PC-9 (cell line): ENCODE results near the gene ANKRD17.

Experiments
- EZH2 ChIP-seq: fragments of 200-600 bp; sonication (generic); IDR thresholded peaks from 2 replicates; pipeline ENCODE4 v1.8.0; 2017; ENCODE audit warnings: antibody characterized with exemption, low read depth
- TF ChIP-seq, protein P1 (sequence below): fragments of 200-600 bp; sonication (generic); conservative IDR thresholded peaks from 2 replicates; pipeline ENCODE4 v1.6.1; 2017; ENCODE audit warnings: mixed run types, antibody characterized with exemption, mild to moderate bottlenecking, moderate library complexity

DNA sequence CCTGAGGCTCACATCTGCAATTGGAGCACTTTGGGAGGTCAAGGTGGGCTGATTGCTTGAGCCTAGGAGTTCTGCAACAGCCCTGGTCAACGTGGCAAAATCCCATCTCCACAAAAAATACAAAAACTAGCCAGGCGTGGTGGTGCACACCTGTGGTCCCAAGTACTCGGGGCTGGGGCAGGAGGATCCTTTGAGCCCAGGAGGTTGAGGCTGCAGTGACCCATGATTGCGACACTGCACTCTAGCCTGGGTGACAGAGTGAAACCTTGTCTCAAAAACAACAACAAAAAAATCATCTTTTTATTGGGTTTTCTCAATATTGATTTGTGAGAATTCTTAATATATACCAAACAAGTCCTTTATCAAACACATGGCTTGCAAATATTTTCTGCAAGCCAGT, 64.9 kb downstream of the ANKRD17 start:
- TF ChIP-seq, protein P1, sequence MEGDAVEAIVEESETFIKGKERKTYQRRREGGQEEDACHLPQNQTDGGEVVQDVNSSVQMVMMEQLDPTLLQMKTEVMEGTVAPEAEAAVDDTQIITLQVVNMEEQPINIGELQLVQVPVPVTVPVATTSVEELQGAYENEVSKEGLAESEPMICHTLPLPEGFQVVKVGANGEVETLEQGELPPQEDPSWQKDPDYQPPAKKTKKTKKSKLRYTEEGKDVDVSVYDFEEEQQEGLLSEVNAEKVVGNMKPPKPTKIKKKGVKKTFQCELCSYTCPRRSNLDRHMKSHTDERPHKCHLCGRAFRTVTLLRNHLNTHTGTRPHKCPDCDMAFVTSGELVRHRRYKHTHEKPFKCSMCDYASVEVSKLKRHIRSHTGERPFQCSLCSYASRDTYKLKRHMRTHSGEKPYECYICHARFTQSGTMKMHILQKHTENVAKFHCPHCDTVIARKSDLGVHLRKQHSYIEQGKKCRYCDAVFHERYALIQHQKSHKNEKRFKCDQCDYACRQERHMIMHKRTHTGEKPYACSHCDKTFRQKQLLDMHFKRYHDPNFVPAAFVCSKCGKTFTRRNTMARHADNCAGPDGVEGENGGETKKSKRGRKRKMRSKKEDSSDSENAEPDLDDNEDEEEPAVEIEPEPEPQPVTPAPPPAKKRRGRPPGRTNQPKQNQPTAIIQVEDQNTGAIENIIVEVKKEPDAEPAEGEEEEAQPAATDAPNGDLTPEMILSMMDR = no peak
- no peak for TF ChIP-seq EZH2
